HL-60 (cell line): ENCODE results near the gene HSD17B12.

Source experiments
- DNase-seq, 2 experiments: peaks; one replicate each; pipeline ENCODE4 v3.0.0-alpha.2; 2010 to 2020; ENCODE audit warnings: low read depth in 1 of 2, low spot score in 1 of 2
- H3K27ac ChIP-seq: fragments of 250-450 bp; sonication (Bioruptor Pico); replicated peaks from 2 replicates; pipeline ENCODE4 v1.5.1; 2020; ENCODE audit warnings: mild to moderate bottlenecking, moderate library complexity
- H3K27me3 ChIP-seq: fragments of 250-450 bp; sonication (Bioruptor Pico); 2 replicates; pipeline ENCODE4 v1.5.1; 2021; ENCODE audit warnings: mild to moderate bottlenecking, moderate library complexity; ENCODE audit not compliant: insufficient read depth, poor library complexity, severe bottlenecking
- H3K4me3 ChIP-seq: replicated peaks from 2 replicates; pipeline ENCODE4 v1.5.1; 2011; ENCODE audit warnings: mild to moderate bottlenecking, control low read depth, low read length; ENCODE audit not compliant: insufficient read depth
- GABPA ChIP-seq: IDR thresholded peaks from 2 replicates; pipeline ENCODE4 v1.6.1; 2012; ENCODE audit warnings: low read depth
- POLR2AphosphoS5 ChIP-seq: IDR thresholded peaks from 2 replicates; pipeline ENCODE4 v1.6.1; 2012; ENCODE audit warnings: low read depth
- SPI1 ChIP-seq: IDR thresholded peaks from 2 replicates; pipeline ENCODE4 v1.6.1; 2012; ENCODE audit warnings: low read depth, mild to moderate bottlenecking, borderline replicate concordance
- TF ChIP-seq, protein P1 (sequence below): IDR thresholded peaks from 2 replicates; pipeline ENCODE4 v1.6.1; 2012; ENCODE audit warnings: low read depth; ENCODE audit not compliant: insufficient replicate concordance
- TF ChIP-seq, protein P2 (sequence below): IDR thresholded peaks from one replicate; pipeline ENCODE4 v1.5.1; 2011; ENCODE audit warnings: low read length, control low read depth, inconsistent platforms; ENCODE audit not compliant: insufficient read depth

HSD17B12 gene

DNA sequence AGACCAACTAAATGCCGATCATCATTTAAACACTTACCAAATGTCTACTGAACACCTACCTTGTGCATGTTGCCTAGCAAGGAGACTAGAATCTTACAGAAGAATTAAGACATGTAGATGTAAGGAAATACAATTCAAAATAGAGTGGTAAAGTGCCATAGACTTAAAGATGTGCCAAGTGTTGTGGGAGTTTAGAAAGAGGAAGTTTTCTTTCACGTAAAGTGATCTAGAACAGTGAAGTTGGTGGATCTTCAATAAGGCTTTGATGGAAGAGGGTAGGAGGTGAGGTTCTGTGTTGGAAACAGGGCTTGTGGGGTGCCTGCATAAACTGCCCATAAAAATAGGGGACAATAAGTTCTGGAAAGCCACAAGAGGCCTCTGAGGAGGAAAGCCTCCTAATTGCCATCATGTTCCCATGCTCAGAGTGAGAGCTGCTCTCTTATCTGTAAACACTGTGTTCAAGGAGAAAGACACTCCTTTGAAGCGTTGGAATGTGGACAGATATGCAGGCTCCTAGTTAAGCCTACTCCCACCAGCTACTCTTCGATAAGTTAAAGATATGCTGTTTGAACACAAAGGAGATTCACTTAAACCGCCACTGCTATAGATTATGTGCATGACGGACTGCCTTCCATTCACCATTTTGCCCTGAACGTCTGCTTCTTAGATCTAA, 66.7 kb downstream of the HSD17B12 start:
- no peaks in the 10 kb centered on the region for H3K27me3 ChIP-seq
- no peak for DNase-seq
- TF ChIP-seq, protein P1, sequence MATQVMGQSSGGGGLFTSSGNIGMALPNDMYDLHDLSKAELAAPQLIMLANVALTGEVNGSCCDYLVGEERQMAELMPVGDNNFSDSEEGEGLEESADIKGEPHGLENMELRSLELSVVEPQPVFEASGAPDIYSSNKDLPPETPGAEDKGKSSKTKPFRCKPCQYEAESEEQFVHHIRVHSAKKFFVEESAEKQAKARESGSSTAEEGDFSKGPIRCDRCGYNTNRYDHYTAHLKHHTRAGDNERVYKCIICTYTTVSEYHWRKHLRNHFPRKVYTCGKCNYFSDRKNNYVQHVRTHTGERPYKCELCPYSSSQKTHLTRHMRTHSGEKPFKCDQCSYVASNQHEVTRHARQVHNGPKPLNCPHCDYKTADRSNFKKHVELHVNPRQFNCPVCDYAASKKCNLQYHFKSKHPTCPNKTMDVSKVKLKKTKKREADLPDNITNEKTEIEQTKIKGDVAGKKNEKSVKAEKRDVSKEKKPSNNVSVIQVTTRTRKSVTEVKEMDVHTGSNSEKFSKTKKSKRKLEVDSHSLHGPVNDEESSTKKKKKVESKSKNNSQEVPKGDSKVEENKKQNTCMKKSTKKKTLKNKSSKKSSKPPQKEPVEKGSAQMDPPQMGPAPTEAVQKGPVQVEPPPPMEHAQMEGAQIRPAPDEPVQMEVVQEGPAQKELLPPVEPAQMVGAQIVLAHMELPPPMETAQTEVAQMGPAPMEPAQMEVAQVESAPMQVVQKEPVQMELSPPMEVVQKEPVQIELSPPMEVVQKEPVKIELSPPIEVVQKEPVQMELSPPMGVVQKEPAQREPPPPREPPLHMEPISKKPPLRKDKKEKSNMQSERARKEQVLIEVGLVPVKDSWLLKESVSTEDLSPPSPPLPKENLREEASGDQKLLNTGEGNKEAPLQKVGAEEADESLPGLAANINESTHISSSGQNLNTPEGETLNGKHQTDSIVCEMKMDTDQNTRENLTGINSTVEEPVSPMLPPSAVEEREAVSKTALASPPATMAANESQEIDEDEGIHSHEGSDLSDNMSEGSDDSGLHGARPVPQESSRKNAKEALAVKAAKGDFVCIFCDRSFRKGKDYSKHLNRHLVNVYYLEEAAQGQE = no peak
- TF ChIP-seq, protein P2, sequence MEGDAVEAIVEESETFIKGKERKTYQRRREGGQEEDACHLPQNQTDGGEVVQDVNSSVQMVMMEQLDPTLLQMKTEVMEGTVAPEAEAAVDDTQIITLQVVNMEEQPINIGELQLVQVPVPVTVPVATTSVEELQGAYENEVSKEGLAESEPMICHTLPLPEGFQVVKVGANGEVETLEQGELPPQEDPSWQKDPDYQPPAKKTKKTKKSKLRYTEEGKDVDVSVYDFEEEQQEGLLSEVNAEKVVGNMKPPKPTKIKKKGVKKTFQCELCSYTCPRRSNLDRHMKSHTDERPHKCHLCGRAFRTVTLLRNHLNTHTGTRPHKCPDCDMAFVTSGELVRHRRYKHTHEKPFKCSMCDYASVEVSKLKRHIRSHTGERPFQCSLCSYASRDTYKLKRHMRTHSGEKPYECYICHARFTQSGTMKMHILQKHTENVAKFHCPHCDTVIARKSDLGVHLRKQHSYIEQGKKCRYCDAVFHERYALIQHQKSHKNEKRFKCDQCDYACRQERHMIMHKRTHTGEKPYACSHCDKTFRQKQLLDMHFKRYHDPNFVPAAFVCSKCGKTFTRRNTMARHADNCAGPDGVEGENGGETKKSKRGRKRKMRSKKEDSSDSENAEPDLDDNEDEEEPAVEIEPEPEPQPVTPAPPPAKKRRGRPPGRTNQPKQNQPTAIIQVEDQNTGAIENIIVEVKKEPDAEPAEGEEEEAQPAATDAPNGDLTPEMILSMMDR = no peak
- no peak for TF ChIP-seq GABPA
- no peak for TF ChIP-seq SPI1
- no peak for TF ChIP-seq POLR2AphosphoS5
- peak overlapping the region; percentile 51 for H3K27ac ChIP-seq
- H3K4me3 ChIP-seq = no peak overlapping the region

DNA sequence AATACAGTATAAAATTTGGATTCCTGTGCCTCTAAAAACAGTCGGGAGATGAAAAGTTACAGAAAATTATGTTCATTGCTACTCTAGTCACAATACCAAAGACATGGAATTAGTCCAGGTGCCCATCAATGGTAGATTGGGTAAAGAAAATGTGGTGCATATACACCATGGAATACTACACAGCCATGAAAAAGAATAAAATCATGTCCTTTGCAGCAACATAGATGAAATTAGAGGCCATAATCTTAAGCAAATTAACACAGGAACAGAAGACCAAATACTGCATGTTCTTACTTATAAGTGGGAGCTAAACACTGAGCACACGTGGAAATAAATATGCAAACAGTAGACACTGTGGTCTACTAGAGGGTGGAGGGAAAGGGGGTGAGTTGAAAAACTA, 67.6 kb downstream of the HSD17B12 start:
- no peak for DNase-seq
- no peak for TF ChIP-seq POLR2AphosphoS5
- TF ChIP-seq, protein P2 = no peak
- TF ChIP-seq SPI1 = no peak
- TF ChIP-seq GABPA = no peak
- TF ChIP-seq, protein P1 = no peak
- H3K27me3 ChIP-seq = no peaks in the 10 kb centered on the region
- H3K4me3 ChIP-seq = no peak overlapping the region
- no peak overlapping the region for H3K27ac ChIP-seq

DNA sequence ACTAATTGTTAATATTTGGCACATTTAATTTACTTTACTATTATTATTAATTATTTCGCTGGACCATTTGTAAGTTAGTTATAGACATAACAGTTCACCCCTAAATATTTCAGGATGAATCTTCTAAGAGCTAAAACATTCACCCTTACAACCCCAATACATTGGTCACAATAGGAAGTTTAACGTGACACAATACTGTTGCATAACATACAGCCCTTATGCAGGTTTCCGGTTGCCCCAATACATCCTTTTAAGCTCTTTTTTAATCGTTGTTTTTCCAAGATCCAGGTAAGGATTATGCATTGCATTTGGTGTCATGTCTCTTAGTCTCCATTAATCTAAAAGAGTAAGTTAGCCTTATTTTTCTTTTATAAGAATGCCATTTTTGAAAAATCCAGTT, 71.2 kb downstream of the HSD17B12 start:
- TF ChIP-seq, protein P1 = no peak
- TF ChIP-seq GABPA = no peak
- peak; percentile 49; the same call in 1 of the 2 replicates for TF ChIP-seq POLR2AphosphoS5
- TF ChIP-seq, protein P2 = no peak
- DNase-seq = peak; percentile 55 to 72
- no peak overlapping the region for H3K27ac ChIP-seq
- no peak overlapping the region for H3K4me3 ChIP-seq
- H3K27me3 ChIP-seq = no peaks in the 10 kb centered on the region
